ENCODE measurements around the gene KIR3DL3. TPM values are rescaled to one million over a fixed set of nuclear protein-coding genes. Genes with fewer than 3 reads are reported as not detected.
"Not testable (repeated sequence)": the region's sequence is repeated elsewhere in the genome, so short reads cannot be mapped to it uniquely, and the experiment has no call there.

Gene KIR3DL3
- total and polyA plus RNA-seq, 2 donors (not counting 1 experiment from before 2014, with no cell fraction given) = not detected

- H3K79me2 ChIP-seq (ENCODE audit: control insufficient read depth, insufficient read depth, low read length); H3K9ac ChIP-seq (ENCODE audit: low read length); CTCF ChIA-PET; H3K9me3 ChIP-seq (ENCODE audit: control extremely low read depth in 1 of 3, control insufficient read depth in 2 of 3, insufficient read depth in 1 of 3, low read length in 2 of 3); DNase-seq; H3K27ac Mint-ChIP-seq; H3K4me2 ChIP-seq (replicated peaks; ENCODE audit: low read depth, low read length, poor library complexity, severe bottlenecking); H3K4me3 Mint-ChIP-seq; H3K27ac ChIP-seq (ENCODE audit: low read length in 2 of 2); intact Hi-C loops (cut with micrococcal nuclease); H3K4me3 ChIP-seq (ENCODE audit: control extremely low read depth in 1 of 5, extremely low read depth in 1 of 5, insufficient read depth in 1 of 5, low read depth in 2 of 5, low read length in 4 of 5); POLR2A ChIA-PET; H3K4me1 Mint-ChIP-seq; H4K20me1 ChIP-seq (ENCODE audit: control insufficient read depth, insufficient read depth, low read length, poor library complexity, severe bottlenecking); H3K27me3 ChIP-seq (replicated peaks in 1 of 4; ENCODE audit: control extremely low read depth in 1 of 4, control insufficient read depth in 3 of 4, insufficient read depth in 4 of 4, low read length in 3 of 4); ATAC-seq (ENCODE audit: low read depth); H3K4me1 ChIP-seq (ENCODE audit: control insufficient read depth in 2 of 2, insufficient read depth in 2 of 2, low read length in 2 of 2); H3K9me3 Mint-ChIP-seq (ENCODE audit: insufficient read depth); H3K36me3 ChIP-seq (replicated peaks in 1 of 2; ENCODE audit: control extremely low read depth in 1 of 2, control insufficient read depth in 1 of 2, extremely low read depth in 1 of 2, insufficient read depth in 2 of 2, low read length in 1 of 2); H2AFZ ChIP-seq (ENCODE audit: insufficient read depth, low read depth, low read length, poor library complexity, severe bottlenecking): not testable (repeated sequence)
- WGBS (ENCODE audit: insufficient coverage) = 80% methylated on average over 1 of the region's 4 CpGs
- H3K27me3 Mint-ChIP-seq = peaks cover 38% of the 10 kb centered on the region
These were observed 58.7 kb downstream of the KIR3DL3 start for GRCh38 chr19:54782916-54783315.

Small RNA genes lying within 50 kb of the gene (small RNA-seq; reads per million reads assigned to genes)
- gene AC245128.2 (ENCODE audit: insufficient read length, low read depth, low replicate concordance) (not detected), gene KIR3DP1 (ENCODE audit: insufficient read length, low read depth, low replicate concordance) (not detected)

Other genes starting within 250 kb of the KIR3DL3 start
- gene LAIR2, start 221.6 kb upstream of the KIR3DL3 start, total RNA-seq = not detected in 2 replicates
- gene LAIR2, start 221.6 kb upstream of the KIR3DL3 start, polyA plus RNA-seq = 2.2 TPM in 1 of 2 replicates, not detected in the other
- gene LILRA2, start 150.7 kb upstream of the KIR3DL3 start, total RNA-seq = 0.25 TPM in 1 of 2 replicates, not detected in the other
- gene LILRA2, start 150.7 kb upstream of the KIR3DL3 start, polyA plus RNA-seq = 1.6 and 2.8 TPM in 2 replicates
- gene LILRA1, start 130.8 kb upstream of the KIR3DL3 start, total RNA-seq = not detected in 2 replicates
- gene LILRA1, start 130.8 kb upstream of the KIR3DL3 start, polyA plus RNA-seq = 0.71 and 1.5 TPM in 2 replicates
- gene LILRB1, start 94.0 kb upstream of the KIR3DL3 start, total RNA-seq = 136 and 138 TPM in 2 replicates
- 170 and 172 TPM in 2 replicates for gene LILRB1, start 94.0 kb upstream of the KIR3DL3 start, polyA plus RNA-seq
- gene LILRB4, start 61.5 kb upstream of the KIR3DL3 start, total RNA-seq = 0.61 and 1.1 TPM in 2 replicates
- gene LILRB4, start 61.5 kb upstream of the KIR3DL3 start, polyA plus RNA-seq = 1.2 and 2.8 TPM in 2 replicates
- not detected in 2 replicates for gene KIR2DL3, start 14.1 kb downstream of the KIR3DL3 start, total RNA-seq
- 0.07 TPM in 1 of 2 replicates, not detected in the other for gene KIR2DL3, start 14.1 kb downstream of the KIR3DL3 start, polyA plus RNA-seq
- not detected in 2 replicates for gene KIR2DL1, start 45.4 kb downstream of the KIR3DL3 start, total RNA-seq
- 0.04 and 0.22 TPM in 2 replicates for gene KIR2DL1, start 45.4 kb downstream of the KIR3DL3 start, polyA plus RNA-seq
- gene KIR2DL4, start 79.2 kb downstream of the KIR3DL3 start, total RNA-seq = not detected in 2 replicates
- not detected in 2 replicates for gene KIR2DL4, start 79.2 kb downstream of the KIR3DL3 start, polyA plus RNA-seq
- not detected in 2 replicates for gene KIR3DL1, start 92.0 kb downstream of the KIR3DL3 start, total RNA-seq
- 0.06 TPM in 1 of 2 replicates, not detected in the other for gene KIR3DL1, start 92.0 kb downstream of the KIR3DL3 start, polyA plus RNA-seq
- not detected in 2 replicates for gene KIR2DS4, start 108.2 kb downstream of the KIR3DL3 start, total RNA-seq
- gene KIR2DS4, start 108.2 kb downstream of the KIR3DL3 start, polyA plus RNA-seq = not detected in 2 replicates
- gene KIR3DL2, start 126.0 kb downstream of the KIR3DL3 start, total RNA-seq = 0.17 TPM in 1 of 2 replicates, not detected in the other
- 0.10 and 0.30 TPM in 2 replicates for gene KIR3DL2, start 126.0 kb downstream of the KIR3DL3 start, polyA plus RNA-seq
- 0.34 TPM in 1 of 2 replicates, not detected in the other for gene FCAR, start 149.8 kb downstream of the KIR3DL3 start, total RNA-seq
- 1.9 and 2.8 TPM in 2 replicates for gene FCAR, start 149.8 kb downstream of the KIR3DL3 start, polyA plus RNA-seq
- gene NCR1, start 181.7 kb downstream of the KIR3DL3 start, total RNA-seq = not detected in 2 replicates
- gene NCR1, start 181.7 kb downstream of the KIR3DL3 start, polyA plus RNA-seq = 0.40 and 2.4 TPM in 2 replicates
- 0.07 TPM in 1 of 2 replicates, not detected in the other for gene NLRP7, start 223.1 kb downstream of the KIR3DL3 start, total RNA-seq
- gene NLRP7, start 223.1 kb downstream of the KIR3DL3 start, polyA plus RNA-seq = 0.07 and 0.13 TPM in 2 replicates
- 17.1 and 19.2 TPM in 2 replicates for gene NLRP2, start 241.9 kb downstream of the KIR3DL3 start, total RNA-seq
- gene NLRP2, start 241.9 kb downstream of the KIR3DL3 start, polyA plus RNA-seq = 1.9 and 13.8 TPM in 2 replicates

Data from B cell (primary cell).